Caco-2 (cell line): ENCODE measurements around the gene GABRG3. TPM values are rescaled to one million over a fixed set of nuclear protein-coding genes. Genes with fewer than 3 reads are reported as not detected.

Experiments used
- BruUV-seq: library from RNA; stranded (reverse); fragments of 400-500 nt; replicated peaks from 2 replicates; lab custom pipeline; 2021; lab: Mats Ljungman, UMichigan
- CTCF ChIA-PET: fragments of 300-600 bp; sonication (Branson Sonifier 250); formaldehyde crosslinking; loops from one replicate; lab custom pipeline; 2022; ENCODE audit warnings: antibody characterized with exemption; lab: Charles Lee
- POLR2A ChIA-PET: fragments of 300-600 bp; sonication (Branson Sonifier 250); formaldehyde crosslinking; loops from one replicate; lab custom pipeline; 2022; ENCODE audit warnings: antibody characterized with exemption; lab: Charles Lee
- DNase-seq, 2 experiments: peaks; one replicate each; pipeline versions ENCODE4 v3.0.0 to v3.0.0-alpha.2; 2020 to 2022
- H3K27me3 ChIP-seq: replicated peaks from 2 replicates; pipeline ENCODE4 v1.6.0; 2011; ENCODE audit warnings: low read length; ENCODE audit not compliant: control insufficient read depth, insufficient read depth
- H3K36me3 ChIP-seq: 2 replicates; pipeline ENCODE4 v1.5.1; 2011; ENCODE audit warnings: low read length; ENCODE audit not compliant: control insufficient read depth, insufficient read depth
- H3K4me1 ChIP-seq: fragments of 250-450 bp; sonication (Bioruptor Pico); 2 replicates; pipeline ENCODE4 v1.5.1; 2020; ENCODE audit warnings: mild to moderate bottlenecking
- H3K4me3 ChIP-seq: 2 replicates; pipeline ENCODE4 v1.5.1; 2011; ENCODE audit warnings: low read depth, mild to moderate bottlenecking, control low read depth, low read length
- H3K9me3 ChIP-seq: fragments of 250-450 bp; sonication (Bioruptor Pico); 2 replicates; pipeline ENCODE4 v1.5.1; 2020; ENCODE audit warnings: mild to moderate bottlenecking, moderate library complexity
- H3K27ac Mint-ChIP-seq: one replicate; pipeline ENCODE4 v1.8.0; 2022; ENCODE audit warnings: mixed read lengths; ENCODE audit not compliant: unreplicated experiment
- H3K27me3 Mint-ChIP-seq: one replicate; pipeline ENCODE4 v1.8.0; 2022; ENCODE audit warnings: mixed read lengths; ENCODE audit not compliant: insufficient read depth, unreplicated experiment
- H3K36me3 Mint-ChIP-seq: one replicate; pipeline ENCODE4 v1.8.0; 2022; ENCODE audit warnings: mild to moderate bottlenecking, mixed read lengths; ENCODE audit not compliant: insufficient read depth, unreplicated experiment
- H3K4me1 Mint-ChIP-seq: one replicate; pipeline ENCODE4 v1.8.0; 2022; ENCODE audit warnings: low read depth, mixed read lengths; ENCODE audit not compliant: unreplicated experiment
- H3K4me3 Mint-ChIP-seq: one replicate; pipeline ENCODE4 v1.8.0; 2022; ENCODE audit warnings: mild to moderate bottlenecking, moderate library complexity, mixed read lengths; ENCODE audit not compliant: unreplicated experiment
- H3K9me3 Mint-ChIP-seq: one replicate; pipeline ENCODE4 v1.8.0; 2022; ENCODE audit warnings: mixed read lengths; ENCODE audit not compliant: unreplicated experiment
- CTCF ChIP-seq, 2 experiments: fragments of 200-600 bp in 1 of 2; IDR thresholded peaks; 1 replicate in 1 of 2; 2 replicates in 1 of 2; pipeline versions ENCODE4 v1.5.1 to v1.8.0; 2011 to 2022; ENCODE audit warnings: antibody characterized with exemption in 1 of 2, control low read depth in 1 of 2, inconsistent platforms in 1 of 2, low read depth in 1 of 2, low read length in 1 of 2, mild to moderate bottlenecking in 1 of 2, moderate library complexity in 1 of 2; ENCODE audit not compliant: insufficient read depth in 1 of 2, severe bottlenecking in 1 of 2, unreplicated experiment in 1 of 2
- intact Hi-C: fragments of 100-400 bp; cut with micrococcal nuclease; formaldehyde crosslinking; loops from one replicate; pipeline ENCODE4 v1.10.0; 2022; ENCODE audit not compliant: unreplicated experiment
- total RNA-seq: library from RNA; stranded (reverse); gene quantifications from 2 replicates; pipeline ENCODE4 v1.2.3, GENCODE V29; 2022

GABRG3 gene
- total RNA-seq, 1 experiment from 2014 or later, result not detected

- Histone ChIP-seq H3K27me3 (no peaks in the 10 kb centered on the region), H3K9me3 (no peaks in the 10 kb centered on the region), H3K4me3 (no peak overlapping the region), H3K4me1 (no peaks in the 10 kb centered on the region), H3K36me3 (no peaks in the 10 kb centered on the region)
- Mint-ChIP-seq H3K4me3 (no peak overlapping the region), H3K36me3 (no peaks in the 10 kb centered on the region), H3K9me3 (no peaks in the 10 kb centered on the region), H3K27me3 (no peaks in the 10 kb centered on the region), H3K4me1 (no peaks in the 10 kb centered on the region), H3K27ac (no peak overlapping the region)
- CTCF ChIA-PET, result no interaction called here
- BruUV-seq, result no TSS peak
- intact Hi-C loops, result no loop called here
- DNase-seq, result no peak
- POLR2A ChIA-PET, result no interaction called here
- no peak for TF ChIP-seq CTCF (IDR thresholded peaks at IDR 0.05; ENCODE audit: insufficient read depth in 1 of 2, low read depth in 1 of 2, low read length in 1 of 2, severe bottlenecking in 1 of 2, unreplicated experiment in 1 of 2)
Measured at GRCh38 chr15:27218426-27218825, 247.4 kb downstream of the GABRG3 start.

GRCh38 chr15:27219636-27220035, 248.7 kb downstream of the GABRG3 start:
- DNase-seq, result no peak
- Mint-ChIP-seq H3K9me3 (no peaks in the 10 kb centered on the region), H3K27ac (no peak overlapping the region), H3K4me3 (no peak overlapping the region), H3K4me1 (no peaks in the 10 kb centered on the region), H3K27me3 (no peaks in the 10 kb centered on the region), H3K36me3 (no peaks in the 10 kb centered on the region)
- ChIA-PET POLR2A (no interaction called here), CTCF (no interaction called here)
- intact Hi-C loops, result no loop called here
- no peaks in the 10 kb centered on the region for H3K4me1 ChIP-seq
- no peak for TF ChIP-seq CTCF (IDR thresholded peaks at IDR 0.05; ENCODE audit: insufficient read depth in 1 of 2, low read depth in 1 of 2, low read length in 1 of 2, severe bottlenecking in 1 of 2, unreplicated experiment in 1 of 2)
- no peaks in the 10 kb centered on the region for H3K27me3 ChIP-seq
- H3K36me3 ChIP-seq, result no peaks in the 10 kb centered on the region
- BruUV-seq, result no TSS peak
- H3K9me3 ChIP-seq, result no peaks in the 10 kb centered on the region
- no peak overlapping the region for H3K4me3 ChIP-seq

GRCh38 chr15:27220199-27220598, 249.2 kb downstream of the GABRG3 start:
- no peak for DNase-seq
- H3K4me3 Mint-ChIP-seq, result no peak overlapping the region
- H3K36me3 Mint-ChIP-seq, result no peaks in the 10 kb centered on the region
- no peaks in the 10 kb centered on the region for H3K27me3 Mint-ChIP-seq
- no peaks in the 10 kb centered on the region for H3K4me1 Mint-ChIP-seq
- no peaks in the 10 kb centered on the region for H3K9me3 Mint-ChIP-seq
- Histone ChIP-seq H3K4me3 (no peak overlapping the region), H3K27me3 (no peaks in the 10 kb centered on the region), H3K4me1 (no peaks in the 10 kb centered on the region), H3K36me3 (no peaks in the 10 kb centered on the region), H3K9me3 (no peaks in the 10 kb centered on the region)
- no peak overlapping the region for H3K27ac Mint-ChIP-seq
- ChIA-PET POLR2A (no interaction called here), CTCF (no interaction called here)
- no TSS peak for BruUV-seq
- no peak for TF ChIP-seq CTCF (IDR thresholded peaks at IDR 0.05; ENCODE audit: insufficient read depth in 1 of 2, low read depth in 1 of 2, low read length in 1 of 2, severe bottlenecking in 1 of 2, unreplicated experiment in 1 of 2)
- intact Hi-C loops, result no loop called here
